ENCODE results near the gene PAF1.
A peak's percentile ranks its signal among the peaks of the same experiment; 100 is the strongest.

Gene PAF1

DNA sequence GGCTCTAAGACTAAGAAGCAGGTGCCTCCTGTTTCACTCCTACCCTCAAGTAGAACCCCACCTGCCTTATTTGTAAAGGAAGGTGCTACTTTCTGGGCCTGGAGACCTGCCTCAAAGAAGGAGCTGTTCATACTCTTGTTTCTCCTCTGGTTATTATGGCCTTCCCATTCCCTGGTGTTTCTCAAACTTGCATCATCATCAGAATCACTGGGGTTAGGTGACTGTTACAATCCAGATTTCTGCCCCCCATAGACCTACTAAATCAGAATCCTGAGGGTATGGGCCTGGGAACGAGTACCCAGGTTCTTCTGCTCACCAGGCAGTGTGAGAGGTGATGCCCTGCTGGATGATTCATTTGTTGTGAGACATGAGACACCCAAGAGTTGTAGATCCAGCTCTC, 30.3 kb downstream of the PAF1 start:
- H3K27ac ChIP-seq = peak overlapping the region in 1 of 2 donors; percentile 86
- no peak overlapping the region for H3K4me3 ChIP-seq
- TF ChIP-seq, protein P1, sequence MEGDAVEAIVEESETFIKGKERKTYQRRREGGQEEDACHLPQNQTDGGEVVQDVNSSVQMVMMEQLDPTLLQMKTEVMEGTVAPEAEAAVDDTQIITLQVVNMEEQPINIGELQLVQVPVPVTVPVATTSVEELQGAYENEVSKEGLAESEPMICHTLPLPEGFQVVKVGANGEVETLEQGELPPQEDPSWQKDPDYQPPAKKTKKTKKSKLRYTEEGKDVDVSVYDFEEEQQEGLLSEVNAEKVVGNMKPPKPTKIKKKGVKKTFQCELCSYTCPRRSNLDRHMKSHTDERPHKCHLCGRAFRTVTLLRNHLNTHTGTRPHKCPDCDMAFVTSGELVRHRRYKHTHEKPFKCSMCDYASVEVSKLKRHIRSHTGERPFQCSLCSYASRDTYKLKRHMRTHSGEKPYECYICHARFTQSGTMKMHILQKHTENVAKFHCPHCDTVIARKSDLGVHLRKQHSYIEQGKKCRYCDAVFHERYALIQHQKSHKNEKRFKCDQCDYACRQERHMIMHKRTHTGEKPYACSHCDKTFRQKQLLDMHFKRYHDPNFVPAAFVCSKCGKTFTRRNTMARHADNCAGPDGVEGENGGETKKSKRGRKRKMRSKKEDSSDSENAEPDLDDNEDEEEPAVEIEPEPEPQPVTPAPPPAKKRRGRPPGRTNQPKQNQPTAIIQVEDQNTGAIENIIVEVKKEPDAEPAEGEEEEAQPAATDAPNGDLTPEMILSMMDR (IDR thresholded peaks at IDR 0.05) = no peak
- DNase-seq (ENCODE audit: low spot score) = no peak

- TF ChIP-seq, protein P1 (IDR thresholded peaks at IDR 0.05) = no peak
- Histone ChIP-seq H3K4me3 (no peak overlapping the region), H3K27ac (no peak overlapping the region)
- DNase-seq (ENCODE audit: low spot score) = no peak
Measured at GRCh38 chr19:39359026-39359425, 31.9 kb downstream of the PAF1 start.

GRCh38 chr19:39356647-39357046, 34.3 kb downstream of the PAF1 start:
- H3K4me3 ChIP-seq = no peak overlapping the region
- no peak for DNase-seq (ENCODE audit: low spot score)
- no peak overlapping the region for H3K27ac ChIP-seq
- TF ChIP-seq, protein P1 (IDR thresholded peaks at IDR 0.05) = no peak

DNA sequence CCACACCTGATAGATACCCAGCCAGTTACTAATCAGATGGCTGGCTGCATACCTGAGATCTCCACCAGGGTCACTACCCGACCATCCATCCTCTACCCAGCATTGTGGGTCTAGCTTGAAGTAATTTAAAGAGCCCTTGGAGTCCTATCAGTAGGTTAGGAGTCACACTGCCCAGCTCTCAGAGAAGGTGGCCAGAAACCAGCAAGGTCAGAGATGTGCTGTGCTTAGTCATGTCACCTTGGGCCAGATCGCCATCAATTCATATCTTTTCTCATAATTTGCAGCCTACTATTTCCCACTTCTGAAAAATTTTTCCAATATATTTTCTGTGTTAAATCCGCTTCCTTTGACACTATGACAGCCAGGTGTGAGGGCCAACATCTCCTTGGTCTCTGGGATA, 34.8 kb downstream of the PAF1 start:
- H3K4me3 ChIP-seq = no peak overlapping the region
- H3K27ac ChIP-seq = no peak overlapping the region
- TF ChIP-seq, protein P1 (IDR thresholded peaks at IDR 0.05) = no peak
- no peak for DNase-seq (ENCODE audit: low spot score)

- no peak for DNase-seq (ENCODE audit: low spot score)
- TF ChIP-seq, protein P1 (IDR thresholded peaks at IDR 0.05) = no peak
- H3K4me3 ChIP-seq = no peak overlapping the region
- H3K27ac ChIP-seq = no peak overlapping the region
Measured at GRCh38 chr19:39355253-39355652, 35.7 kb downstream of the PAF1 start.

GRCh38 chr19:39352381-39353255, 38.3 kb downstream of the PAF1 start:
- H3K4me3 ChIP-seq = no peak overlapping the region
- TF ChIP-seq, protein P1 (IDR thresholded peaks at IDR 0.05) = no peak
- no peak for DNase-seq (ENCODE audit: low spot score)
- peak overlapping the region in 1 of 2 donors; percentile 50 for H3K27ac ChIP-seq

- no peak for DNase-seq (ENCODE audit: low spot score)
- Histone ChIP-seq H3K27ac (peak overlapping the region in 1 of 2 donors; percentile 50), H3K4me3 (no peak overlapping the region)
- TF ChIP-seq, protein P1 (IDR thresholded peaks at IDR 0.05) = no peak
Measured at GRCh38 chr19:39351537-39352064, 39.3 kb downstream of the PAF1 start.
